ENCODE data around the gene MYO18B.
"Not testable (repeated sequence)": the region's sequence is repeated elsewhere in the genome, so short reads cannot be mapped to it uniquely, and the experiment has no call there.

Gene MYO18B

DNA sequence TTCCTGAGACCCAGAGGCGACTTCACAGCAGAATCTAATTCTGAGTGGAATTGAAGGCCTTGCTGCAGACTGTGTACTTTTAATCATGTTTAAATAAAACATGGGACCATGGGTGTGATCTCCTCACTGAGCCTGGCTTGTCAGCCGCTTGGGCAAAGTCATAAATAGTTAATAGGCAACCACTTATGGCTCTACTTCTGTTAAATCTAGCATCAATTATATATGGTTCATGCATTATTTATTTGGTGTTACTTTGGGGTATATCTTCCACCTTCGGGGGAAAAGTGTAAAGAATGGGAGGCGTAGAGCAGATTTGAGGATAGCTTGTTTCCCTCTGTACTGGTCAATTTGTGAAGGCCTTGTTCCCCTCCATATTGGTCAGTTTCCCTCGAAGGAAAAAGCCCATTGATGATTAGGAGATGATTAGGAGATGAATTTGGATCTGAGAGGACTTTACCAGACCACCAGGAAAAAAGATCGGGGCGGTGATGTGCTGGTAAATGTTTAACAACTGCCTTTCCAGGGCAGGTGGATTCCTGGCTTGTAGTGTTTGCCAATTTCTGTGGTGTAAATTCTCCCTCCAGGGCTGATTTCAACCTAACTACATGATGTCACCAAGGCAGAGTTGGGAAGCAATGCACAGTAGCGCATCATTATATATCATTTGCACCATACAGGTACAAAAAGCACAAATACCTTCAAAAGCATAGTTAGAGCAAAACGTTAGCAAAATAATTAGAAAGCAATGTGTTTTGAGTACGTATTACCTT lies 223.2 kb downstream of the MYO18B start:
- H3K27ac ChIP-seq: no peak overlapping the region
- DNase-seq (ENCODE audit: low read depth, low spot score): no peak

DNA sequence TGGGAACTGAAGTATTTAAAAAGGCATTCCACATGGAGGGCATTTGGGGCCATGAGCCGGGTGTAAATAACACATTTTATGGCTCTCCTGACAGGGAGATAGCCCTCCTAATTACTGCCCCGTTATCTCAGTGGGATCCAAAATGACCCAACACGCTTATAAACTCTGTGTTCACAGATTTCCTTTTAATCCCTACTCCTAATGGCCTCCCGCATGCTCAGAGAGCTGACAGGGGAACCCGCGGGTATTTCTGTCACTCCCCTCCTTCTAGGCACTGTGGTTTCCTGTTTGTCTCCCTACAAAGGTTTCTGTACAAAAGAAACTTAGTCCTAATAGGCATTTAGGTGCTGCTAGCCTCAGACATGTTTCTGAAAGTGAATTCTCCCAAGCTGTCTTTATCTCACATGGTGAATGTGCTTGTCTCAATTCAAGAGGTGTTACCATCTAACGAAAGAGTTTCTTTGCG lies 224.5 kb downstream of the MYO18B start:
- no peak overlapping the region for H3K27ac ChIP-seq
- DNase-seq (ENCODE audit: low read depth, low spot score): no peak

DNA sequence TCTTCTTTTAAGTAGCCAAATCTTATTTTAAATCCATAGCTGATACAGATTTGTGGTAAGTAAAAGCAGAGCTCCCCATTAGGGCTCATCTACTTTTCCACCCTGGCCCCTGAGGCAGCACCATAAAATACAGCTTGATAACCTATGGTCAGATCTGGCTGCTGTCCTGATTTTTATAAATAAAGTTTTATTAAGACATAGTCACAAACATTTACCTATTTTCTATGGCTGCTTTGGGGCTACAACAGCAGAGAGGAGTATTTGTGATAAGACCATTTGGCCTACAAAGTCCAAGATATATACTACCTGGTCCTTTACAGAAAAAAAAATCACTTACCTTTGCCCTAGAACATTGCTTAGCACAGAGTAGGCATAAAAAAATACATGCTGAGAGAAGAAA lies 227.3 kb downstream of the MYO18B start:
- H3K27ac ChIP-seq: no peak overlapping the region
- no peak for DNase-seq (ENCODE audit: low read depth, low spot score)

DNA sequence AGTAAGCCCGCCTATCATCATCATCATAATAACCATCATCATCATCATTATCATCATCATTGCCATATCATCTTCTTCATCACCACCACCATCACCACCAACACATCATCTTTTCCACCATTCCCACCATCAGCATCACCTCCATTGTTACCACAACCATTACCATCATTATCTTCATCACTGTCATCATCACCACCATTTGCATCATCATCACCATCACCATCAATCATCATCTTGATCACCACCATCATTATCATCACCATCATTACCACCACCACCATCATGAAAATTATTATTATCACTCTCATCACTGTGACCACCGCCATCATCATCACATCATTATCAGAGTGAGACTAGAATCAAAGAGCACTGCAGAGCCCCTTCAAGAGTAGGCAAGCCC lies 227.9 kb downstream of the MYO18B start:
- H3K27ac ChIP-seq: no peak overlapping the region
- DNase-seq (ENCODE audit: low read depth, low spot score): no peak

DNA sequence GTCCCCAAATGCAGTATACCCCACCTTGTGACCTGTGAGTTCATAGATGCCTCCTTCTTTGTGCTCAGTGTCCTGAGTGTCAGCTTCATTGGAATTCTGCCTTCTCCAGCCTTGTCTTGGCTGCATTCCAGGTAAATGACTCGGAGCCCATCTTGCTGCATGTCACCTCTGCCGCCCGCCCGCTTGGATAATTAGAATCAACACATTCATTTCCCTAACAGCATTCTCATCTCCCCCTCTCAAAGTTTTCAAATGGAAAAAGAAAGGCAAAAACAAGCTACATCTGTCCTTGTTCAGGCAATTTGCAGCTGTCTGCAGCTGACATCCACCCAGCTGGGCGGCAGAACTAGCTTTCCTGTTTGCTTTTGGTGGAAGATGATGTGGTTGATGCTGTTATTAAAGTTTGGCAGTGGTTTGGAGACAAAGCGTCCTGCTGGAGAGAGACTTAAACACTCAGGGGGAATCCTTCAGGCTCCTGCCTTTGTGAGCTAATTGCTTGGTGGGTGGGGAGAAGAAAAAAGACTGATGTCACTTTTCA lies 228.5 kb downstream of the MYO18B start:
- DNase-seq (ENCODE audit: low read depth, low spot score): no peak
- H3K27ac ChIP-seq: no peak overlapping the region

DNA sequence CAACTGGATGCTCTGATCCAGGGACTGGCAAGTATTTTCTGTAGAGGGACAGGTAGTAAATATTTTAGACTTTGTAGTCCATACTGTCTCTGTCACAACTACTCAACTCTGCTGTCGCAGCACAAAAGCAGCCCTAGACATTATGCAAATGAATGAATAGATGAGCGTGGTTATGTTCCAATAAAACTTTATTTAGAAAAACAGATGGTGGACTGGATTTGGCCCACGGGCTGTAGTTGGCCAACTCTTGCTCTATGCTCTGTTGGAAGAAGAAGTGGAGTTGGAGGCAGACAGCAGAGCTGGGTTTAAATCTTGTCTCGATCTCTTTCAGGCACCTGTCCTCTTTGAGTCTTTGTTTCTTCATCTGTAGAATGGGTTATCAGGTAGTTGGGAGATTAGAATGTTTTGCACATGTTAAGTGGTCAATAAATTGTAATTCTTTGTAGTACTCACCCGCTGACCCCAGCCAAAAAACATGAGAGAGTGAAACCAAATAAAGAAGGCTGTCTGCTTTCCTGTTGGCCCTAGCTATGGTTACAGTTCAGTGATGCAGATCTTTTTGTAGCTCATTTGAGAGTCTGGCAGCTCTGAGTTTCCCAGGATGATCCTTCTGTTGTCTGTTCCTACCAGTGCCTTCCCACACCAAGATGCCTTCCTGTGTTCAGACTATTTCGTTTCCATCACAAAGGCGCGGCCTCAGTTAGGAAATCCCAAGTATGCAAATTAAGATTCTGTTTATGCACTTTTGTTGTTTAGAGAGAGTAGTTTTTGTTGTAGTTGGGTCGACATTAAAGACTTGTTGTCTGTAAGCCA lies 229.2 kb downstream of the MYO18B start:
- no peak overlapping the region for H3K27ac ChIP-seq
- DNase-seq (ENCODE audit: low read depth, low spot score): no peak

DNA sequence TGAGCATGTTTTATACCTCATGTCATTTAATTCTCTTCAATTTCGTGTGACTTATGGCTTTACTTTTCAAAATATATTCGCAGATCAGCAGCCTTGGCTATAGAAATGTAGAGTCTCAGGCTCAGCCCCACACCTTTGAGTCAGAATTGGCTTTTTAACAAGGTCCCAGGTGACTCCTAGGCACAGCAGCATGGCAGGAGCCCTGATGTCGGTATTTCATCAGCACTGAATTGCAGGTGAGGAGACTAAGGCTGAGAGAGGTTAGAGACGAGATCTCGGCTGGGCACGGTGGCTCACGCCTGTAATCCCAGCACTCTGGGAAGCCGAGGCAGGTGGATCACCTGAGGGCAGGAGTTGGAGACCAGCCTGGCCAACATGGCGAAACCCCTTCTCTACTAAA lies 230.4 kb downstream of the MYO18B start:
- H3K27ac ChIP-seq: no peak overlapping the region
- no peak for DNase-seq (ENCODE audit: low read depth, low spot score)

DNA sequence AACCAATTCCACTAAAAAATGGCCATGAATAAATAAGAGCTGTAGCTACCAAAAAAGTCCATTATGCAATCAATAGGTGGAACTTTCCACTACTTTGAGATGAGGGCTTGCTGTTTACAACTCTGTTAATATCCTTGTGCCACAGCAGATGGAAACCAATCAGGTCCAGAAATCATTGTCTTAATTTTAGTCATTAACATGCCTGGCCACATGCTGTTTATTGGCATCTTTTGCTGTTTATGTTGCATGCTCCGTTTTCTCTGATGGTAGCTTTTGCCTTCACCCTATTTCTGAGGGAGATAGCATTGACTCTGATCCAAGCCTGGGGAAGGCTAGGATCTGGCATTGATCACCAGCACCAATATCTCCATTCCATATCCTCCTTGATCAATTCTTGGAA lies 234.4 kb downstream of the MYO18B start:
- DNase-seq (ENCODE audit: low read depth, low spot score): no peak
- no peak overlapping the region for H3K27ac ChIP-seq

DNA sequence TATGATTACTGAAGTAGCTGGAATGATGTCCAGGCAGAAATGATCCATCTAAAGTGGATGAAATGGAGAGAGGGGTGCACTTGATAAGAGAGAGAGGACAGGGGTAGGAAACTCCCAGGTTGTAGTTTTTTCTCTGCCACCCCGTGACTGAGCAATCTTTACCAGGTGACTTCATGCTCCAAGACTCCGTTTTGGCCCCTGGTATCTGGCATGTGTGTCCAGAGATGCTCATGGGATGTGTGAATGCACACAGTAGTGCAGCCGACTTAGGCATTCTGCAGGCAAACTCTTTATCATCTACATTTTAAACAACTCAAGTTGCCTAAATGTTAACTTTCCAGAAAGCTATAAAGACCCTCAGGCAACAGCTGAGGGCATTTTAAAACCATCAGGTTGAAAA lies 238.0 kb downstream of the MYO18B start:
- no peak overlapping the region for H3K27ac ChIP-seq

DNA sequence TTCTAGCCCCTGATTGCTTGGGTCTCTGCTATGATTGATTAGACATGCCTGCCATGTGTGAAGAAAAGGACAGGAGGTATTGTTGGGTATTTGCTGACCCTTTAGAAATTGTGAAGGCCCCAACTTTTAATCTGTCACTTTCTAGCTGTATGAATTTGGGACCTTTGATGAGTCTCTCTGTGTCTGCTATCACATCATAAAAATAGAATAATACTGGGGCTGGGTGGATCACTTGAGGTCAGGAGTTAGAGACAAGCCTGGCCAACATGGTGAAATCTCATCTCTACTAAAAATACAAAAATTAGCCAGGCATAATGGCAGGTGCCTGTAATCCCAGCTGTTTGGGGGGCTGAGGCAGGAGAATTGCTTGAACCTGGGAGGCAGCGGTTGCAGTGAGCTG lies 242.9 kb downstream of the MYO18B start:
- DNase-seq (ENCODE audit: low read depth, low spot score); H3K27ac ChIP-seq: not testable (repeated sequence)

More for the DNA sequence above, 238.0 kb downstream of the MYO18B start:
- DNase-seq (ENCODE audit: low read depth, low spot score): no peak

DNA sequence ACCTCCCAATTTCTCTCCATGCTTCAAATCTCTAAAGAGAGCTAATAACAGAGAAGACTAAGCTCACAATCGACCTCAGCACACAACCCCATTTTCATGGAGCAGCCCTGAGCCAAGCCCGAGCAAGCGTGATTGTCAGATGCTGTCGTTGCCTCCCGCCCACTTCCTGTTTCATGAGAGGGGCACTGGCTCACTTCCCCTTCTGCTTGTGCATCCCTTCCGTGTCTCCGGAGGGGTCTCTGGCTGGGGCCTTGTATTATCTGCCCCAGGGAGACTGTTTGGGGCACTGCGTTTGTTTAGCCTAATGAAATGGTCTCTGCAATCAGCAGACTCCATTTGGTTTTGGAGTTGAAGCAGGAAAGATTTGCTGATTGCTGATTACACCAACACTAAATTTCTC lies 246.0 kb downstream of the MYO18B start:
- no peak overlapping the region for H3K27ac ChIP-seq
- no peak for DNase-seq (ENCODE audit: low read depth, low spot score)

DNA sequence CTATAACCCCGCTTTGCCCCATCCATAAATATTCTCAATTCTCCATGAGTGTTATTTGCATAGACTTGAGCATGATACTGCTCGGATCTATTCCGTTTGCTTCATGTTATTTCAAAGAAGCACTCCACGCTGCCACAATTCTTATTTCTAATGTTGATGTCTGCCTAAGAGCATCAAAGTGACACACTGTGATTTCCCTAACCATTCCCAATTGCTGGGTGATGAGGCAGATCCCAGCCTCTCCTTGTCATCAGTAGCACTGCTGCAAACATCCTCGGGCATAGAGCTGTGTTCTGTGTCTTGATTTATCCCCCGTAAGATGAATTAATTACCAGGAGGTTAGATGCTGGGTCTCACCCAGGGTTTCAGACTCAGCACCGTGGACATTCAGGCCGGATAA lies 249.0 kb downstream of the MYO18B start:
- H3K27ac ChIP-seq: no peak overlapping the region
- no peak for DNase-seq (ENCODE audit: low read depth, low spot score)

DNA sequence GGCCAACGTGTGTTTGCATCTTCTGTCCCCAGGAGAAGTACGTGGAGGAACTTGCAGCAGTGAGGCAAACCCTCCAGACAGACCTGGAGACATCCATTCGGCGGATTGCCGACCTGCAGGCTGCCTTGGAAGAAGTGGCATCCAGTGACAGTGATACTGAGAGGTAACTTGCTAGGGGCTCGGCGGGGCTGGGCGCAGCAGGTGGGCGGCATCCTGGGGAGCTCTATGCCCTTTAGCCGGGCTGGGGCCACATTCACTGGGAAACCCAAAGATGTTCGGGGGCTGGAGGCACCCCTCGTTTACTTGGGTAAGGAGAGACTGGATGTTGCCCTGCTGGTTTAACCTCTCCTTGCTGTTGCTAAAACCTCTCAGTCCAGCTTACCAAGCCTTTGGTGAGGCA lies 250.3 kb downstream of the MYO18B start:
- no peak for DNase-seq (ENCODE audit: low read depth, low spot score)
- no peak overlapping the region for H3K27ac ChIP-seq

DNA sequence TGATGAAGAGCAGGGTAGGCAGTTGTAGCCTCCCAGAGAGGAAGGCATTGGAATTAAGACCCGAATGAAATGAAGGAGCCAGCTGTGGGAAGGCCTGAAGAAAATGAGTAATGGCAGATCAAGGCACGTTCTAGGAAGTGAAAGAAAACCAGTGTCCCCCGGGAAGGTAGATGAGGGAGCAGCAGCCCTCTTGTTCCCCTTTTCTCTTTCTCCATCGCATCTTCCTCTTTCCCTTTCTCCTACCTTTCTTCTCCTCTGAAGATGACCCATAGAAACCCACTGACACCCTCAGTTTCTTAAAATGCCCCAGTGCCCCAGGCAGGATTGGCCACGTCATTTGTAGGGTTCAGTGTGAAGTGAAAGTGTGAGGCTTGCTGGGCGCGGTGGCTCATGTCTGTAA lies 254.7 kb downstream of the MYO18B start:
- H3K27ac ChIP-seq: no peak overlapping the region

DNA sequence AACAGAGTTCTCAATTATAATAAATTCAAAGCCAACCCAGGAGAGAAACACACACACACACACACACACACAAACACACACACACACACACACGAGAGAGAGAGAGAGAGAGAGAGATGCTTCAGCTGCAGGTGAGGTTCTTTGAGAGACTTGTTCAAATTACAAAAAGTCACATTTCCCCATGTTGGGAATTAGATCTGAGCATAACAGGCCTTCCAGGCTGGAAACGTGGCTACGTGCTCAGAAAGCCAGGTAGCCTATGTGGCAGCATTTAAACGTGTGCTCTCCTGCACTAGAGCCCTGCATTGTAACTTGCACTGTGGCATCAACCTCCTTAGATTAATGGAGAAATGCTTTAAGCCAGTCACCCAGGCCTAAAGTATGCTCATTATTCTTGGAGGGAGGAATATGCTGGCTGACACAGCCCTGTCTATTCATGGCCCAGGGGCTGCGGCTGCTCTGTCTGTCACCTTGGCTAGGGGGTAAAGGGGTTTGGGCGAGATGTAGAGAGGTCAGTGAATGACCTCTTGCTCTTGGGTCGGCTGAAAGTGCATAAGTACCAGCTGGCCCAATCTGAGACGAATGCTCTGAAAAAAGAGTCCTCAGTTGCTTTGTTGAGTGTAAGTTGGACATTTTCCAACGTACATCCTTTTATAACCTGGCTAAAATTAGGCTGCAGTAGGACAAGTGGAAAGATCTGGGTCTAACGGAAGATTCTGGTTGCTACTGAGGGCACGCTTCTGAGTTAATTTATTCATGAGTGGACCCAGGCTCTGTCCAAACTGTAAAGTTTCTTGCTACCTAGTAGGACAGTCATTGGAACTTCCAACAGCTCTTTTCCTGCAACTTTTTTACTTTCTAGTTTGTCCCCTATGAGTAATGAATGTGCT lies 256.1 kb downstream of the MYO18B start:
- no peak overlapping the region for H3K27ac ChIP-seq
- no peak for DNase-seq (ENCODE audit: low read depth, low spot score)

More for the DNA sequence above, 254.7 kb downstream of the MYO18B start:
- DNase-seq (ENCODE audit: low read depth, low spot score): no peak

DNA sequence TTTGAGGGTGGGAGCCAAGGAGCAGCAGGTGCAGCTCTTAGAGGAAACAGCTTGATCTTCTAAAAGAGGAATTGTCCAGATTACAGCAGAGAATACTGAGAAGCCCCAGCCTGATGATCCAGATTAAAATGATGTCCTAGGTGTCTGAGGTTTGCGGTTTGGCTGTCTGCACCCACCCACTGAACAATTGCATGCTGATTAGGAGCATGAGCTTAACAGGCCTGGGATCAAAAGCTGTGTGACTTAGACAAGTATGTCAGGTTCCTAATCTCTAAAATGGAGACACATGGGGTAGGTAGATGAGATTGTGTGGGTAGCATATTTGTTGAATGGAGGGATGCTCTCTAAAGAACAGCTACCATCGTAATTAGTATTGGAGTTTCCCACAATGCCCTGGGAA lies 260.5 kb downstream of the MYO18B start:
- DNase-seq (ENCODE audit: low read depth, low spot score): no peak
- no peak overlapping the region for H3K27ac ChIP-seq

DNA sequence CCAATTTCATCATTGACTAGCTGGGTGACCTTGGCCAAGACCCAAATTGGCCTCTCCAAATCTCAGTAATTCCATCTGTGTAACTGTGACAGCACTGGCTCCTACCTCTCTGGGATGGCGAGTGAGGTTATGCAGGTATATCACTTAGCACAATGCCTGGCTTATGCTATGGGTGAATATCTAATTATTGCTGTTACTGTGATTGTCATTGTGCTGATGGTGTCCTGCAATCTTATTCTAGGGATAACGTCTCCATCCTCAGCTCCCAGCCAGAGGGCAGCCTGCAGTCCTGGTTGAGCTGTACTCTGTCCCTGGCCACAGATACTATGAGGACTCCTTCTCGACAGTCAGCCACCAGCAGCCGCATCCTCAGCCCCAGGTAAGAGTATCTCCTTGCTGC lies 262.5 kb downstream of the MYO18B start:
- no peak overlapping the region for H3K27ac ChIP-seq
- no peak for DNase-seq (ENCODE audit: low read depth, low spot score)

DNA sequence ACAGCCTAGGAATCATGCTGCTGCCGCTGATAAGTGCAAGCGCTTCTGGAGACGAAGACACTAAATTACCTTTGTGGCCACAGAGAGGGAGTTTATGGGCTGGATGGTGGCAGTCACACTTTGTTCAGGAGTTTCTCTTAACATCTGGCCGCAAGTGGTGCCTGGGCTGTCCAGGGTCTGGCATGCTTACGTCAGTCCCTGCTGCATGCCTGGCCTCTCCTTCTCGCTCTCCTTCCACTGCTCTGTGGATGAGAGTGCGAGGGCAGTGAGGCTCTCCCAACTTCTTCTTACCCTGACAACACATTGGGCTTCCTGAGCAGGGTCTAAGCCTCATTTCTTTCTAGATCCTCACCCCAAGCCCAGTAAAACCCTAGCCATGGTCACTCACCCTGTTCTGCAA lies 266.6 kb downstream of the MYO18B start:
- DNase-seq (ENCODE audit: low read depth, low spot score): no peak

DNA sequence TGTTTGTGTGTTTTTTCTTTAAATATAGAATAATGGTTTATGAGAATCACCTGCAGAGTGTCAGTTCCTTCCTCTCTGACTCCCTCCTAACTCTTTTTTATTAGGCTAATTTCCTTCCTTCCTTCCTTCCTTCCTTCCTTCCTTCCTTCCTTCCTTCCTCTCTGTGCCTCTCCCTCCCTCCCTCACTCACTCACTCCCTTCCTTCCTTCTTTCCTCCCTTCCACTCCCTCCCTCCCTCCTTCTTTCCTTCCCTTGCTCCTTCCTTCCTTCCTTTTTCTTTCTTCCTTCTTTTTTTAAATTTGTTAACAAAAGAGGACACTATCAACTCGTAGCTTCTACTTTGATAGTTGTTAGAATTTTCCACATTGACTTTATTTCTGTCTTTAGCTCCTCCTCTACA lies 274.9 kb downstream of the MYO18B start:
- no peak overlapping the region for H3K27ac ChIP-seq
- DNase-seq (ENCODE audit: low read depth, low spot score): no peak

More for the DNA sequence above, 266.6 kb downstream of the MYO18B start:
- H3K27ac ChIP-seq: no peak overlapping the region

DNA sequence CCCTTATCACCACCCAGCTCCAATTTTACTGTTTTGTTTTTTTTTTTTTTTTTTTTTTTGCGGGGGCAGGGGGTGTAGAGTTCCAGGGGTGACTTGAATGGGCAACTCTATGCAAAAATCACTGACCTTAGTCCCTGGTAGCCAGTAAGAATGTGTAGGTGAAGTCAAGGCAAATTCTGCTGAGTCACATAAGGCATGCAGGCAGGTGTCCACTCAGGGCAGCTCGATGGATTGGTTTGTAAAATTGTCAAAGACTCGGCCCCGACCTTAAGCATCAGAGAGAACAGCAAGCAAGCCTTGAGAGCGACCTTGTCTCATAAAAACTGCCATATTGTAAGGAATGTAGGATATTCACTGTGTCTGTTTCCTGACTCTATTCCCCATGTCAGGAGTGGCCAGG lies 275.9 kb downstream of the MYO18B start:
- DNase-seq (ENCODE audit: low read depth, low spot score): no peak
- no peak overlapping the region for H3K27ac ChIP-seq
